Activated CD8-positive, alpha-beta T cell treated with anti-CD3 and anti-CD28 coated beads, Interleukin-2, amount 10 ng/mL, durations not matched to agents 7 days and 5 days (primary cell): ENCODE data around the gene B4GALNT2. TPM values are rescaled to one million over a fixed set of nuclear protein-coding genes. Genes with fewer than 3 reads are reported as not detected.
"Not testable (repeated sequence)": the region's sequence is repeated elsewhere in the genome, so short reads cannot be mapped to it uniquely, and the experiment has no call there.

Source experiments
- ATAC-seq: fragments of 150-1000 bp; cut with Tn5 transposase; one replicate; pipeline ENCODE4 v1.10.0; 2021; ENCODE audit warnings: moderate library complexity
- CTCF ChIA-PET: fragments of 350-600 bp; sonication (Branson Sonifier 250); formaldehyde crosslinking; loops from one replicate; lab custom pipeline; 2021; ENCODE audit warnings: antibody characterized with exemption; lab: Charles Lee
- POLR2A ChIA-PET: fragments of 350-600 bp; sonication (Branson Sonifier 250); formaldehyde crosslinking; loops from one replicate; lab custom pipeline; 2021; ENCODE audit warnings: antibody characterized with exemption; lab: Charles Lee
- DNase-seq: peaks from one replicate; pipeline ENCODE4 v3.0.0-alpha.2; 2020
- H3K27ac Mint-ChIP-seq: one replicate; pipeline ENCODE4 v1.8.0; 2021; ENCODE audit warnings: mild to moderate bottlenecking, mixed read lengths
- H3K27me3 Mint-ChIP-seq: one replicate; pipeline ENCODE4 v1.8.0; 2021; ENCODE audit warnings: low read depth, mixed read lengths
- H3K36me3 Mint-ChIP-seq: one replicate; pipeline ENCODE4 v1.8.0; 2021; ENCODE audit warnings: low read depth, mixed read lengths
- H3K4me1 Mint-ChIP-seq: one replicate; pipeline ENCODE4 v1.8.0; 2021; ENCODE audit warnings: low read depth, mixed read lengths
- H3K4me3 Mint-ChIP-seq: one replicate; pipeline ENCODE4 v1.8.0; 2021; ENCODE audit warnings: mild to moderate bottlenecking, mixed read lengths
- H3K9me3 Mint-ChIP-seq: one replicate; pipeline ENCODE4 v1.8.0; 2022; ENCODE audit warnings: mixed read lengths; ENCODE audit not compliant: insufficient read depth
- total RNA-seq, 2 experiments: library from RNA; stranded (reverse); gene quantifications; one replicate each; pipeline ENCODE4 v1.2.3, GENCODE V29; 2021

Gene B4GALNT2
- total RNA-seq, 2 experiments from 2014 or later, result not detected

GRCh38 chr17:49156256-49156655, 23.7 kb downstream of the B4GALNT2 start:
- no peaks in the 10 kb centered on the region for H3K9me3 Mint-ChIP-seq
- no peak for ATAC-seq
- ChIA-PET POLR2A (no interaction called here), CTCF (no interaction called here)
- peaks cover 21% of the 10 kb centered on the region for H3K27me3 Mint-ChIP-seq
- no peak overlapping the region for H3K4me3 Mint-ChIP-seq
- no peaks in the 10 kb centered on the region for H3K4me1 Mint-ChIP-seq
- no peak overlapping the region for H3K27ac Mint-ChIP-seq
- H3K36me3 Mint-ChIP-seq, result no peaks in the 10 kb centered on the region
- no peak for DNase-seq

GRCh38 chr17:49157784-49158183, 25.2 kb downstream of the B4GALNT2 start:
- CTCF ChIA-PET, result no interaction called here
- POLR2A ChIA-PET, result no interaction called here

GRCh38 chr17:49162866-49163265, 30.3 kb downstream of the B4GALNT2 start:
- Mint-ChIP-seq H3K27ac (no peak overlapping the region), H3K4me1 (no peaks in the 10 kb centered on the region), H3K4me3 (no peak overlapping the region), H3K36me3 (no peaks in the 10 kb centered on the region), H3K9me3 (no peaks in the 10 kb centered on the region), H3K27me3 (peaks cover 28% of the 10 kb centered on the region)
- DNase-seq (no peak), ATAC-seq (no peak)
- POLR2A ChIA-PET, result interaction anchor here (0.7 kb wide), 1 partner anchor 72 kb away, joined by 3 read pairs; no protein-coding TSS in a partner anchor
- CTCF ChIA-PET, result interaction anchor here (1.6 kb wide), 1 partner anchor 18 kb away, joined by 8 read pairs; no protein-coding TSS in a partner anchor

More at GRCh38 chr17:49157784-49158183, 25.2 kb downstream of the B4GALNT2 start:
- no peak for DNase-seq
- Mint-ChIP-seq H3K27me3 (peaks cover 21% of the 10 kb centered on the region), H3K36me3 (no peaks in the 10 kb centered on the region), H3K4me3 (no peak overlapping the region), H3K9me3 (no peaks in the 10 kb centered on the region), H3K27ac (no peak overlapping the region), H3K4me1 (no peaks in the 10 kb centered on the region)
- no peak for ATAC-seq

GRCh38 chr17:49165143-49165542, 32.6 kb downstream of the B4GALNT2 start:
- Mint-ChIP-seq H3K36me3 (no peaks in the 10 kb centered on the region), H3K27ac (no peak overlapping the region), H3K4me3 (no peak overlapping the region), H3K4me1 (no peaks in the 10 kb centered on the region), H3K9me3 (no peaks in the 10 kb centered on the region), H3K27me3 (peaks cover 29% of the 10 kb centered on the region)
- ChIA-PET CTCF (no interaction called here), POLR2A (no interaction called here)
- no peak for ATAC-seq
- DNase-seq, result no peak

- Mint-ChIP-seq H3K4me1 (no peaks in the 10 kb centered on the region), H3K4me3 (no peak overlapping the region), H3K27me3 (peaks cover 43% of the 10 kb centered on the region), H3K9me3 (peaks cover 6% of the 10 kb centered on the region), H3K27ac (no peak overlapping the region), H3K36me3 (peaks cover 1% of the 10 kb centered on the region)
- ATAC-seq (no peak), DNase-seq (no peak)
- POLR2A ChIA-PET, result no interaction called here
- CTCF ChIA-PET, result interaction anchor here (1.5 kb wide), 1 partner anchor 11 kb away, joined by 7 read pairs; no protein-coding TSS in a partner anchor
Observed at GRCh38 chr17:49168706-49169105, 36.1 kb downstream of the B4GALNT2 start.

- H3K4me1 Mint-ChIP-seq, result no peaks in the 10 kb centered on the region
- ChIA-PET CTCF (interaction anchor here (1.2 kb wide), 1 partner anchor 9 kb away, joined by 4 read pairs; no protein-coding TSS in a partner anchor), POLR2A (no interaction called here)
- no peak for DNase-seq
- H3K36me3 Mint-ChIP-seq, result peaks cover 4% of the 10 kb centered on the region
- ATAC-seq, result no peak
- no peak overlapping the region for H3K4me3 Mint-ChIP-seq
- H3K27ac Mint-ChIP-seq, result no peak overlapping the region
- peaks cover 15% of the 10 kb centered on the region for H3K9me3 Mint-ChIP-seq
- H3K27me3 Mint-ChIP-seq, result peaks cover 52% of the 10 kb centered on the region
Observed at GRCh38 chr17:49170216-49170615, 37.6 kb downstream of the B4GALNT2 start.

GRCh38 chr17:49170711-49171110, 38.1 kb downstream of the B4GALNT2 start:
- CTCF ChIA-PET, result interaction anchor here (2.0 kb wide), 1 partner anchor 10 kb away, joined by 13 read pairs; no protein-coding TSS in a partner anchor
- DNase-seq, H3K36me3 Mint-ChIP-seq, H3K4me1 Mint-ChIP-seq, ATAC-seq, H3K27ac Mint-ChIP-seq, H3K4me3 Mint-ChIP-seq, POLR2A ChIA-PET: not testable (repeated sequence)
- peaks cover 53% of the 10 kb centered on the region for H3K27me3 Mint-ChIP-seq
- peaks cover 20% of the 10 kb centered on the region for H3K9me3 Mint-ChIP-seq

GRCh38 chr17:49175978-49176377, 43.4 kb downstream of the B4GALNT2 start:
- H3K27me3 Mint-ChIP-seq, result peaks cover 31% of the 10 kb centered on the region
- CTCF ChIA-PET, H3K4me3 Mint-ChIP-seq, ATAC-seq, DNase-seq, POLR2A ChIA-PET, H3K4me1 Mint-ChIP-seq, H3K27ac Mint-ChIP-seq, H3K36me3 Mint-ChIP-seq: not testable (repeated sequence)
- H3K9me3 Mint-ChIP-seq, result peaks cover 36% of the 10 kb centered on the region

GRCh38 chr17:49180303-49180702, 47.7 kb downstream of the B4GALNT2 start:
- Mint-ChIP-seq H3K27ac (no peak overlapping the region), H3K27me3 (peaks cover 9% of the 10 kb centered on the region), H3K9me3 (peaks cover 38% of the 10 kb centered on the region), H3K4me1 (peaks cover 15% of the 10 kb centered on the region), H3K36me3 (peaks cover 8% of the 10 kb centered on the region), H3K4me3 (no peak overlapping the region)
- DNase-seq (peak; percentile 71), ATAC-seq (peak; percentile 61)
- POLR2A ChIA-PET, result interaction anchor here (0.5 to 1.5 kb wide), 3 partner anchors 49 to 576 kb away, joined by 3 read pairs; no protein-coding TSS in a partner anchor
- CTCF ChIA-PET, result interaction anchor here (0.7 to 5.1 kb wide), 28 partner anchors 9 to 377 kb away, joined by 3 to 91 read pairs (median 6); partner anchors contain the start of genes ABI3, GNGT2 and PHB1

- H3K27me3 Mint-ChIP-seq, result peaks cover 4% of the 10 kb centered on the region
- ChIA-PET CTCF (interaction anchor here (0.6 to 5.1 kb wide), 26 partner anchors 10 to 233 kb away, joined by 3 to 91 read pairs (median 6); partner anchors contain the start of genes ABI3, GNGT2 and PHB1), POLR2A (interaction anchor here (0.5 to 1.5 kb wide), 7 partner anchors 11 to 577 kb away, joined by 3 to 5 read pairs (median 3); no protein-coding TSS in a partner anchor)
- DNase-seq (no peak), ATAC-seq (peak; percentile 53)
- H3K4me1 Mint-ChIP-seq, result peaks cover 15% of the 10 kb centered on the region
- no peak overlapping the region for H3K4me3 Mint-ChIP-seq
- H3K36me3 Mint-ChIP-seq, result peaks cover 14% of the 10 kb centered on the region
- H3K9me3 Mint-ChIP-seq, result peaks cover 36% of the 10 kb centered on the region
- H3K27ac Mint-ChIP-seq, result no peak overlapping the region
Observed at GRCh38 chr17:49180998-49181635, 48.5 kb downstream of the B4GALNT2 start.

- H3K36me3 Mint-ChIP-seq, result peaks cover 17% of the 10 kb centered on the region
- no peak for ATAC-seq
Observed at GRCh38 chr17:49183341-49183740, 50.8 kb downstream of the B4GALNT2 start.

GRCh38 chr17:49183801-49184200, 51.2 kb downstream of the B4GALNT2 start:
- H3K9me3 Mint-ChIP-seq, result peaks cover 26% of the 10 kb centered on the region

More at GRCh38 chr17:49183341-49183740, 50.8 kb downstream of the B4GALNT2 start:
- Mint-ChIP-seq H3K4me3 (no peak overlapping the region), H3K27me3 (peaks cover 4% of the 10 kb centered on the region), H3K9me3 (peaks cover 26% of the 10 kb centered on the region), H3K27ac (no peak overlapping the region), H3K4me1 (peaks cover 15% of the 10 kb centered on the region)
- ChIA-PET POLR2A (no interaction called here), CTCF (no interaction called here)
- DNase-seq, result no peak

More at GRCh38 chr17:49183801-49184200, 51.2 kb downstream of the B4GALNT2 start:
- ChIA-PET POLR2A (no interaction called here), CTCF (no interaction called here)
- Mint-ChIP-seq H3K27me3 (peaks cover 4% of the 10 kb centered on the region), H3K36me3 (peaks cover 17% of the 10 kb centered on the region), H3K27ac (no peak overlapping the region), H3K4me1 (peaks cover 15% of the 10 kb centered on the region), H3K4me3 (no peak overlapping the region)
- ATAC-seq, result no peak
- DNase-seq, result no peak
